Cerebellar cortex (tissue), 1 donor: ENCODE results near the gene GAS6.

Source experiments
- DNase-seq: peaks from one replicate; pipeline ENCODE4 v3.0.0-alpha.2; 2015; ENCODE audit warnings: low spot score

GAS6 gene

GRCh38 chr13:113851826-113852535 lies 11.9 kb downstream of the GAS6 start:
- no peak for DNase-seq

GRCh38 chr13:113851480-113851803 lies 12.4 kb downstream of the GAS6 start:
- no peak for DNase-seq

DNA sequence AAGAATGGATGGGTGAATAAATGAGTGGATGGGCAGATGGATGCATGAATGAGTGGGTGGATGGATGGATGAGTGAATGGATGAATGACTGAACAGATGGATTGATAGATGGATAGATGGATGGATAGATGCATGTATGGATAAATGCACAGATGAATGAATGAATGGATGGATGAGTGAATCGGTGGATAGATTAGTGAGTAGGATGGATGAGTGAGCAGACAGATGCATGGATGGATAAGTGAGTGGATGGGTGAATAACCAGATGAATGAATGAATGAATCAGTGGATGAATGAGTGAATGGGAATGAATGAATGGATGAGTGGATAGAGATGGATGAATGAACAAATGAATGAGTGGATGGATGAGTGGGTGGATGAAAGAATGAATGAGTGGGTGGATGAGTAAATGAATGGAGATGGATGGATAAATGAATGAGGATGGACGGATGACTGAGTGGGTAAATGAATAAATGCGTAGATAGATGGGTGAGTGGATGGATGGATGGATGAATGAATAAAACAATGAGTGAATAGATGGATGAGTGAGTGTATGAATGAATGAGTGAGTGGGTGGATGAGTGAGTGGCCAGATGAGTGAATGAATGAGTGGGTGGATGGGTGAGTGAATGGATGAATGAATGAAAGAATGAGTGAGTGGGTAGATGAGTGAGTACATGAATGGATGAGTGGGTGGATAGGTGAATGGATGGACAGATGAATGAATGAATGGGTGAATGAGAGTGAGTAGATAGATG lies 13.0 kb downstream of the GAS6 start:
- no peak for DNase-seq

GRCh38 chr13:113849981-113850721 lies 13.7 kb downstream of the GAS6 start:
- no peak for DNase-seq

DNA sequence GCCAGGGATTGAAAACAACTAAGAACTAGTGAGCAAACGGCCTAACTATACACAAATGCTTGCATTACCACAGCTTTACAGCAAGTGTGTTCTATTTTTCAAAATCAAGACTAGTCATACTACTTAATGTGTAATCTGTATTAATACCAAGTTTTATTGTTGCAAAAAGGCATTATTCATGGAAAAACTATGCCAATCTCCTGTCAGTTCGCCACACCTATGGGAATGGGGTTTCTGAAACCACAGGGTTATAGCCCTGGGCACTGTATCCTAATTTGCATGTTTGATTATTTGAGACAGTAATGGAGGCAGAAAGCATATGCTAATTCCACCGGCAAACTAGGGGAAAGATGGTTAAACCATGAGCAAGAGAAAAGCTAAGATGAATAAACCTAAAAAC lies 14.3 kb downstream of the GAS6 start:
- no peak for DNase-seq

DNA sequence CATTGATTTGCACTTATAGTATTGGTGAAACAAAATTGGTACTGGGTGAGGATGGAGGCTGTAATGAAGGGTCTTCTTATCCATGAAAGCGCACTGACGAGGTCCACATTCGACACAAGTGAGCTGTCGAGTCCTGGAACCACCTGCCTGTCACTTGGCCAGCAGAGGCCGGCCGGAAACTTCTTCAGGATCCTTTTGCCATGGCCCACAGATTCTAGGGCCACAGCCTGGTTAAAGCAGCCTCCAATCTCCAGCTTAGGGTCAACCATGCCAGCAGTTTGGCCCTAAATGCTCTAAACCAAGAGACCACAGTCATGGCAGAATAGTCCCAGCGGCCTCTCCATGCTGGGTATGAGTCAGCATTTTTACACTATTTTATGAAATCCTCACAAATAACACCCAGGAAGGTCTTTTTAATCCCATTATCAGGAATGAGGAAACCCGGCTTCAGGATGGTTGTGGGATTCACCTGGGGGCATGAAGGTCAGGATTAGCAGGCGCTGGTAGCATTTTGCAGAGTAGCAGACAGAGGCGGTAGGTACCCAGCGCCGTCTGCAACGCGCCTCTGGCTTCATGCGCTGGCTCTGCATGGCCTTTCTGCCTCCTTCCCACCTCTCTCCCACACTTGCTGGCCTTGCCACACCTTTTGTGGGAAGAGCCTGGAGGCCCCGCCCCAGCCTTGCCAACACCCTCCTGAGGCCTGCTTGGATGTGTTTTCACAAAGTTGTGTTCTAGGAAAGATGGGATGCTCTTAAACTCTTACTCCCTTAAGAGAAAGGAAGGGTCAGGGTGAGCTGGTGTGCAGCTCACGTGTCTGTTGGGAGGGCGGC lies 15.2 kb downstream of the GAS6 start:
- DNase-seq = no peak

GRCh38 chr13:113848020-113848419 lies 15.9 kb downstream of the GAS6 start:
- DNase-seq = no peak

DNA sequence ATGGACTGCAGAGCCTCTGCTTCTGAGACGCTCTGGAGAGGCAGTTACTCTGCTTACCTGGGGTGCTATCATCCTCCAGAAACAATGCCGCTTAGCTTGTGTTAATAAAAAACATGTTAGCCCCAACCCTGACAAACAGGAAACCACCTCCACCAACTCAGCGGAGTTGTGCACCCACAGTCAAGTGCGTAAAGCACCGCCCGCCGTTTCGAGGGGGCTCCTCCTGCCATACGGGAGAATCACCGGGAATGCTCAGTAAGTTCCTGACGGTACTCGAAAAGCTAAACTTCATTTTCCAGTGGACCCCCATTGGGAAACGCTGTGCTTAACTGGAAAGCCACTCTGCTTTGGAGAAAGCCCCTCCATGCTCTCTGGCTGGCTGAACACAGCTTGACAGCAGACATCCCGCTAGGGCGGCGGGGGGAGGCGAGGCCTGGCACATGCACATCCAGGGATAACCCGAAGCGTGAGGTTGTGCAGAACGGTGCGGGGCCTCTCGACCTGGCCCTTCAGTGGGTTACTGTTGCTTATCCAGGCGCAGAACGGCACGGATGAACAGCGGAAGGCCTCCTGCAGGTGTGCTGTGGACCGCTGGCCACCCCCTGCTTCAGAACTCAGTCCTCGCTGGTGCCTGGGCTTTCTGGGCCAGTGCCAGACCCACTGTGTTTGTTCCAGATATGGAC lies 17.1 kb downstream of the GAS6 start:
- no peak for DNase-seq

DNA sequence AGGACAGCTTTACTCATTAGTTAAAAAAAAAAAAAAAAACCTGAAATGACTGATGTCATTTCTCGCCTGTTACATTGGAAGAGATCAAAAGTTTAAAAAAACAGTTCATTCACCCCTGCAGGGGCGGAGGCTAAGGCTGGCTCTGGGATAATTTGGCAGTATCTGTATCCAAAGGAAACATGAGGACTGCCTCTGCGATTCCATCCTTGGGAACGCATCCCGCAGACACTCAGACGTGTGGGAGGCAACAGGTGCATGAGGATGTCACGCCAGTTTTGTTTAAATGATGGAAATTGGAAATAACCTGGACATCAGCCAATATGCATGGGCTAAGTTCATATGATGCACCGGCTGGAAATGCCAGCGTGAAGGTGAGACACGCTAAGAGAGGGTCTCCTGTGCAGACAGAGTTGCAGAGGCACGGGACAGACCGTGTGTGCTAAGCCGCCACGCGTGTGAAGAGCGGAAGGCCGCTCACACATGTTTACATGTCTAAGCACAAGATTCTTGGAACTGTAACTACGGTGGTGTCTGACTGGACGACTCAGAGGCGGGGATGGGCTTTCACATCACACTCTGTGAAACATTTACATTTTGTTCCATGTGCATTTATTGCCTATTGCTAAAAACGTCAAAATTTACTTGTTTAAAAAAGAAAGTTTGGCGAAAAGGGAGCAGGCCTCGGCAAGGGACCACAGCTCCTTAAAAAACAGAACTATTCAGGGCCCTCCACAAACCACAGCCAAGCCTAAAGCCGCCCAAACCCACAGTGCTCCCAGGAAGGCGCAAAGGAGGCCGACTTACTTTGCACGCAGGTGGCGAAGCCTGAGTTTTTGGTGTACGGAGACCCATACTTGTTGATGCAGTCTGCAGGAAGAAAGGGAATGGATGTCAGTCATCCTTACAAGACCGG lies 17.9 kb downstream of the GAS6 start:
- DNase-seq = no peak

GRCh38 chr13:113845055-113845454 lies 18.8 kb downstream of the GAS6 start:
- DNase-seq = no peak

GRCh38 chr13:113843864-113844556 lies 19.9 kb downstream of the GAS6 start:
- DNase-seq = no peak

- no peak for DNase-seq
These were observed 20.7 kb downstream of the GAS6 start for GRCh38 chr13:113843063-113843654.

DNA sequence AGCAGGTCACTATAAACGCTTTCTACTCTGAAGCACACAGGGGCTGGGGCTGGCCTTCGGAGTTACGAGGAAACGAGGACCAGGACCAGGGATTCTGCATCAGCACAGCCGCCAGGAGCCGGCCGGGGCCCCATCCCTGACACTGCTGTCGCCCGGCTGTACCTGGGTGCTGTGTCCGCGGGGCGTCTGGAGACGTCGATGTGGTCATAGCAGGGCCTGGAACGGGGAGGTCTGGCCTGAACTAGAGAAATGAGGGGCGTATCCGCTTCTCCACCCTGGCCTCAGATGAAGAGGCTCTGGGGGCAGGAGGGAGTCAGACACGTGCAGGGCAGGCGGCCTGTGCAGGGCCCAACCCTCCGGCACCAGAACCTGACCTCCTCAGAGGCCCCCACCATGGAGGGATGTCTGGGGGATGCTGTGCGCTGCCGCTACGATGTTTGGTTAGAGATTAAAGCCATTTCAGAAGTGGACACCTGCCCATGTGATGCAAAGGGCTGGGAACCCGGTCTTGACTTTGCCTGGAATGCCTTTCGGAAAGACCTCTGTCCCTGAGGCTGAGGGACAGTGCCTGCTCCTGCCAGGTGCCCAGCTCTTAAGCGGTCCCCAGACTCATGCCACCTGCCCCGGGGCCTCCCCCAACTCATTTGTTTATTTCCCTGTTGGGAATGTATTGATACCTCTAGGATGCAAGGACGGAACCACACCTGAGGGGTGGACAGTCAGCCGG lies 21.4 kb downstream of the GAS6 start:
- DNase-seq = no peak

DNA sequence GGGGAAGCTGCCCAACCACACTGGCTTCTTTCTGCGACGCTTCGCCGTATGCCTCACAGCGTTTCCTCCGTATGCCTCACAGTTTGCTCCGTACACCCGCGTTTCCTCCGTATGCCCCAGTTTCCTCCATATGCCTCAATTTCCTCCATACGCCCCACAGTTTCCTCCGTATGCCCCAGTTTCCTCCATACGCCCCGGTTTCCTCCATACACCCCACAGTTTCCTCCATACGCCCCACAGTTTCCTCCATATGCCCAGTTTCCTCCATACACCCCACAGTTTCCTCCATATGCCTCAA lies 22.6 kb downstream of the GAS6 start:
- DNase-seq = no peak

- no peak for DNase-seq
These were observed 23.1 kb downstream of the GAS6 start for GRCh38 chr13:113840541-113841352.

- no peak for DNase-seq
These were observed 24.2 kb downstream of the GAS6 start for GRCh38 chr13:113839536-113840204.

DNA sequence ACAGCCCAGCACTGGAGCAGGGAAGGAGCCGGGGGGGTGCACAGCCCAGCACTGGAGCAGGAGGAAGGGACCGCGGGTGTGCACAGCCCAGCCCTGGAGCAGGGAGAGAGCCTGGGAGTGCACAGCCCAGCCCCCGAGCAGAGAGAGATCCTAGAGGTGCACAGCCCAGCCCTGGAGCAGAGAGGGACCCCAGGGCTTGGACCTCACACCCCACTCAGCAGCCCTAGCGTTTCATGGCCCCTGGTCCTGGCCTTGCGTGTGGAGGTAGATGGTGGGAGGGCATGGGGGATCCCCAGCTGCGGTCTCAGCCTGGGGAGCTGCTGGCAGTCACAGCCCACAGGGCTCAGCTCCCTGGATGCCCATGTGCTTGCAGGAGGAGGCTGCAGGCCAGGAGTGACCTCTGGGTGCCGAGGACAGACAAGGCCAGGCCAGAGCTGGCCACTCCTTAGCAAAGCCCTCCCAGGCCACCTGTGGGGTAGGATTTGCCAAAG lies 25.1 kb downstream of the GAS6 start:
- no peak for DNase-seq
